HG03066 (cell line): ENCODE measurements around the gene GSTA4.

Experiments used
- ATAC-seq: cut with Tn5 transposase; IDR thresholded peaks from one replicate; pipeline ENCODE4 v1.9.1; 2021; ENCODE audit warnings: low read depth; ENCODE audit not compliant: unreplicated experiment

The GSTA4 gene, protein sequence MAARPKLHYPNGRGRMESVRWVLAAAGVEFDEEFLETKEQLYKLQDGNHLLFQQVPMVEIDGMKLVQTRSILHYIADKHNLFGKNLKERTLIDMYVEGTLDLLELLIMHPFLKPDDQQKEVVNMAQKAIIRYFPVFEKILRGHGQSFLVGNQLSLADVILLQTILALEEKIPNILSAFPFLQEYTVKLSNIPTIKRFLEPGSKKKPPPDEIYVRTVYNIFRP

DNA sequence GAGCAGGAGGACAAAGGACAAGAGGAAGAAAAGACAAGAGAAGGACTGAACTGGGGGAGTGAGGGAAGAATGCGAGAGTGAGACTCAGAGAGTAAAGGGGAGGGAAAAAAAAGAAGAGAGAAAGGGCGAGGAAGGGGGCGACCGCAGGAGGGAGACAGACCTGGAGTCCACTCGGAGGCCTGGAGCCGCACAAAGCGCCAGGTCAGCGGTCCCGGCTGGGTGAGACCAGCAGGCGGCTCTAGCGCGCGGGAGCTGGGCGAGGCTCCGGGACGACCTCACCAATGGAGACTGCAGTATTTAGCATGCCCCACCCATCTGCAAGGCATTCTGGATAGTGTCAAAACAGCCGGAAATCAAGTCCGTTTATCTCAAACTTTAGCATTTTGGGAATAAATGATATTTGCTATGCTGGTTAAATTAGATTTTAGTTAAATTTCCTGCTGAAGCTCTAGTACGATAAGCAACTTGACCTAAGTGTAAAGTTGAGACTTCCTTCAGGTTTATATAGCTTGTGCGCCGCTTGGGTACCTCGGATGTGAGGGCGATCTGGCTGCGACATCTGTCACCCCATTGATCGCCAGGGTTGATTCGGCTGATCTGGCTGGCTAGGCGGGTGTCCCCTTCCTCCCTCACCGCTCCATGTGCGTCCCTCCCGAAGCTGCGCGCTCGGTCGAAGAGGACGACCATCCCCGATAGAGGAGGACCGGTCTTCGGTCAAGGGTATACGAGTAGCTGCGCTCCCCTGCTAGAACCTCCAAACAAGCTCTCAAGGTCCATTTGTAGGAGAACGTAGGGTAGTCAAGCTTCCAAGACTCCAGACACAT, at the start of gene GSTA4:
TSS of gene GSTA4 (minus strand) at position 196 of the 824 bp plus-strand sequence. CDS start 1,041 bp downstream, outside the sequence.
- ATAC-seq = peak; percentile 96

DNA sequence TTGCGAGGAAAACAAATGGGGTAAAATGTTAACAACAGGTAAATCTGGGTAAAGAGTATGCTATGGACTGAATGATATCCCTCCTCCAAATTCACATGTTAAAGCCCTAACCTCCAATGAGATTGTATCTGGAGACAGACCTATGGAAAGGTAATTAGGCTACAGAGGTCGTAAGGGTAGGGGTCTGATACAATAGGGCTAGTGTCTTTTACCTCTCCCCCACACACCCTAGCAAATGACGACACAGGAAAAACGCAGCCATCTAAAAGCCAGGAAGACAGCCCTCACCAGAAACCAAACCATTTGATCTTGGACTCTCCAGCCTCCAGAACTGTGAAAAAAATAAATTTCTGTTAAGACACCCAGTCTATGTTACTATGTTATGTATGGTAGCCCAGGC, 49.5 kb upstream of the GSTA4 start:
- no peak for ATAC-seq

DNA sequence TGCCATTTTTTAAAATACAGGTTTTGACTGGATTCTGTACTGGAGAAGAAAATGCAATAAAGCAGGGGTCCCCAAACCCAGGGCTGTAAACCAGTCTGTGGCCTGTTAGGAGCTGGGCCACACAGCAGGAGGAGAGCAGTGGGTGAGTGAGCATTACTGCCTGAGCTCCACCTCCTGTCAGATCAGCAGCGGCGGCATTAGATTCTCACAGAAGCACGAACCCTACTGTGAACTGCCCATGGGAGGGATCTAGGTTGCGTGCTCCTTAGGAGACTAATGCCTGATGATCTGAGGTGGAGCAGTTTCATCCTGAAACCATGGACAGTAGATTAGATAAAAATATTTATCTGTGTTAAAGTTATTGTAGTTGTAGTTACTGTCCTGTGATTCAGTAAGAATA, 49.0 kb upstream of the GSTA4 start:
- ATAC-seq = no peak

DNA sequence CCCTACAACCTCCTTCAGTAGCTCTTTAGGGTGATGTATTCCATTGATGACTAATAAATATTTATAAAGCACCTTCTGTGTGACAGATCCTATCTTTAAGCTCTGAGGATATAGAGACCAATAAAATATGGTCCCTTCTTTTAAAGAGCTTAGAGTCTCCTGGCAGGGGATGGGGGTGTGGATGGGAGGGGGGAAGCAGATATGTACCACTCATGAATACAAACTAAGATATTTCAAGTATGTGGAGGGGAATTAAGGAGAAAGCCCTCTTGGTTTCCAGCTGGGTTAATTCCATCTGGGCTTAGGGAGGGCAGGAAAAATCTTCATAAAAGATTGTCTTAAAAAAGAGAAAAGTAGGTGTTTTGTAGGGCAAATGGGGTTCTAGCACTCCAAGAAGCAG, 48.5 kb upstream of the GSTA4 start:
- ATAC-seq = no peak

DNA sequence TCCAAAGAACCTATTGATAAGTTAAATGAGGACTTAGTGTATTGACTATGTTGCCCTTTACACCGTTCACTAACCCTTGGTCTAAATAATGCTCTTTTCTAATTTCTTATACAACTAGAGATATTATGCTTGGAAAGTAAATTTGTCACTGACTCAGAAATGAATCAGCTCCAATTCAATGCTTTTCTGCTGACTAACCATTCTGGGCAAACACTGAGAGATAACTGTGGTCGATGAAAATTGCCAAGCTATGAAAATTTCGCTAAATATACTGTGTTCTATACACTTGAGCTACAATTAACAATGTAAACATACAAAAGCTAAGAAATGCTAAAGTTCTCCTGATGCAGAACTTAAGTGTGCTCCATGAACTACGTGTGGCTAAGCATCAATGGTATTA, 47.0 kb upstream of the GSTA4 start:
- no peak for ATAC-seq

DNA sequence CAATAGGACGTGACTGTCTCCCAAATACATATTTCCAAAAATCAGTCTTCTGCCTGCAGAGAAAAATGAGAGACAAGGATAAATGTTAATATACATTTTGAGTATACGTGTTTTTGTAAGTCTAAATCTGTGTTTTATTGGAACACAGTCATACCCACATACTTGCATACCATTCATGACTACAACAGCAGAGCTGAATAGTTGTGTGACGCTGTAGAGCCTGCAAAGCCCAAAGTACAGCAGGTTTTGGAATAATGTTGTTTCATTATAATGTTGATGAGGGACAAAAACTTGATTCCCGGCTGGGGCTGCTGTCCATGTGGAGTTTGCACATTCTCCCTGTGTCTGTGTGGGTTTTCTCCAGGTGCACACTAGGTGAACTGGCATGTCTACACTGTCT, 46.3 kb upstream of the GSTA4 start:
- no peak for ATAC-seq

DNA sequence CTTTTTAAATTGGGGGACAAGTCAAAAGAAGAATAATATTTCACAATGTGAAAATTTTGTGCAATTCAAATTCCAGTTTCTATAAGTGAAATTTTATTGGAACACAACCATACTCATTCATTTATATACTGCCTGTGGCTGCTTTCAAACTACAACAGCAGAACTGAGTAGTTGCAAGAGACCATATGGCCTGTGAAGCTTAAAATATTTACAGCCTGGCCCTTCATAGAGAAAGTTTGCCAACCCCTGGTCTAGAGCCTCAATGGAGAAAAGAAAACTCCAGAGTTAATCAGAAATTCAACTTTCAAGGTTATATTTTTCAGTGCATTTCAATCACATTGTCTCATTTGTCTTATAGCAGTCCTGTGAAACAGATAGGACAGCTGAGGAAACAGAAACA, 43.5 kb upstream of the GSTA4 start:
- ATAC-seq = no peak

DNA sequence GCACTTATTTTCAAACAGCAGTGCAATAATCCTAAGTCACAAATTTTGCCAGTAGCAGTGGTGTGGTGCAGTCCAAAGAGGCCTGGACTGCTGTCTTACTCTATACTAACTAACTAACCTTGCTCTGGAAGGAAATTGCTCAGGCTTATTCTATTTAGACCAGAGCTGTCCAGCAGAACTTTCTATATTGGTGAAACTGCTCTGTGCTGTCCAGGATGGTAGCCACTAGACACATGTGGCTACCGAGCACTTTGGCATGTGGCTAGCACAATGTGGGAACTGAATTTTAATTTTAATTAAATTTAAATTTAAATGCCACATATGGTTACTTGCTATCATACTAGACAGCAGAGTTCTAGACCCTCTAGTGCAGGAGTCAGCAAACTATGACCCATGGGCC, 43.1 kb upstream of the GSTA4 start:
- ATAC-seq = no peak

DNA sequence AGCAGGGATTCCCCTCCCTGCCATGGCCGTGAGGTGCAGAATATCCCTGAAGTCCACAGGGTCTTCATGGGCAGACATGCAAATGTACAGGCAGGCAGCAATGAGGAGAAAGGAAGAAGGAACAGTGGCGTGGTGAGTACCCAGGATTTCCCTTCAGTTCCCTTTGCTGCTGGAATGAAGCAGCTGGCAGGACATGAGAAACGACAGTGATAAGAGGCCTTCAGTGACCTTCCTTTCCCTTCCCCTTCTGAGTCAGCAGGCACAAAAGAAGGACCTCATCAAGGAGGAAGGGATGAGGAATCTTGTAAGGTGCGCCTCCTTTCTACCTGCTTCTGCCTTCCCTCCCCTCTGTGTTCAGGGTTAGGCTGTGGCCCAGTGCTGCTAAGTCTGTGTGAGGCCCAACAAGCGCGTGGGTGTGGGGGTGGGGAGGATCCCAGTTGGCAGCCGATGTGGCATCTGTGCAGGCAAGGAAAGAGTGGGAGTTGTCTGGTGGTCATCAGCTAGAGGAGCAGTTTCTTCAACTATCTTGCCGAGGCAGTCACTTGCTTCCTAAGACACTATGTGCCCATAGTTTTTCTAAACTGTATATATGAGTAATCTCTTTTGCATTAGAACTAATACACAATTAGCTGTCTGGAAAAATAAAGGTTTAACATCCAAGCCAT, 40.6 kb upstream of the GSTA4 start:
- no peak for ATAC-seq

DNA sequence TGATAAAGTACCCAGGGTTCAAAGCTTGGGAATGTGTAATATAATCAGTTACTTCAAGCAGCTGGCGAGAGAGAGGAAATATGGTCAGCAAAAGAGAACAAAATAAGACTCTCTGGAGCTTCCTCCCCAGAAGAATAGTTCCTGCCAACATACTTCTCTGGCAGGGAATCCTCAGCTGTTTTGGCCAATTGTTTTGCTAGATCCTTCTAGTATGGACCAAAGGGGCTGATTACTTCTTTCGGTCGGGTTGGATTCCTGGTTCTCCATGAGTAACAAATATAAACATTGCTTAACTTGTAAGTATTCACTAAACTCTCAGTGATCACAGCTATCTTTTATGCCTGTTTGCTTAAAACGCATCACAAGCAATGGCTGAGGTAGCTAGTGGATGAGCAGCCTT, 38.7 kb upstream of the GSTA4 start:
- no peak for ATAC-seq

DNA sequence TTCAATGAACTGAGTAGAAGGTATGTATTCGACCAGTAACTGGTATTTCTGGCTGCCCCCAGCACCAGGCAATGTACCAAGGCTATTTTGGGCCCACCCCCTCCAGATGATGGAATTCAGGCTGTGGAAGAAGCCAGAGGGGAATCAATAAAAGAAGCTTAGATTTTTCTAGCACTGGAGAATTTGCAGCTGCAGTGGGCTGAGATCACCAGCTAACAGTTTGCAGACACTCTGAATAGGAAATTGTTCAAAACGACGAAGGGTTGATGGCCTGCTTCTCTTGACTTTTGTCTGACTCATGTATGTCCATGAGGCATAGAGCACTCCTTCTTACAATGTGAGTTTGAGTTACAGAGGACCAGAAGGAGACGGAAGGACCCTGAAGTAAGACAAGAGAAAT, 37.8 kb upstream of the GSTA4 start:
- ATAC-seq = no peak

DNA sequence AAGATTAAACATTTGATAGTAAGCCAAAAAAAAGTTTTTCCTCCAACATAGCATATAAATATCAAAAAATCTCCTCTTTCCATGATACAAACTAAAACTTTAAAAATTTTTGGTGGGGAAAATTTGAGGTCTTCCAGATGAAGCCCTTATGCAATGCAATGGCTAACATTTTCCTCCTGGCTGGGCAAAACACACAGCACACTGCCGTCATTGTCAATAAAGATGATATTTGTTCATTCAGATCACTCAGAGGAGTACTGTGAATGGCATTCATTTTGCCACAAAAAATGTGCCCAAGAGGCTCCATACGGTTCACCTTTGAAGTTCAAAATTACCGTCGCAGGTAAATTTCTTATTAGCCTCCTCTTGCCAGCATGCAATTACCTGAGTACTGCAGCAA, 36.2 kb upstream of the GSTA4 start:
- ATAC-seq = no peak

DNA sequence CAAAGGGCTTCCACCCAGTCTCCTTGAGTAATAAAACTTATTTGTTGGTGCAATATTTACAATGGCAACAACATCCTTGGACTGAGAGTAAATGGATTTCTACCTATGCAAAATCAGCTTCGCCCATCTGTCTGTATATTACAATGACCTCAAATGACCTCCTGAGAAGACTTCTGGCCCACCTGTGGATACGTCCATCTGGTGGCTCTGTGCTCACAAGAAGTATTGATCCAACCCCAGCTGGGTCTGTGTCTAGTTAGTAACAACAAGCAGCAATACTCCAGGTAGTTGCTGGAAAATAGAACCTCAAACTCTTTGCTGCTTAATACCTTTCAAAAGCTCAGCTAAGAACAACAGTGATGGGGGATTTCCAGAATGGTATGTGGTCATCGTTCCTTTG, 34.7 kb upstream of the GSTA4 start:
- ATAC-seq = no peak

DNA sequence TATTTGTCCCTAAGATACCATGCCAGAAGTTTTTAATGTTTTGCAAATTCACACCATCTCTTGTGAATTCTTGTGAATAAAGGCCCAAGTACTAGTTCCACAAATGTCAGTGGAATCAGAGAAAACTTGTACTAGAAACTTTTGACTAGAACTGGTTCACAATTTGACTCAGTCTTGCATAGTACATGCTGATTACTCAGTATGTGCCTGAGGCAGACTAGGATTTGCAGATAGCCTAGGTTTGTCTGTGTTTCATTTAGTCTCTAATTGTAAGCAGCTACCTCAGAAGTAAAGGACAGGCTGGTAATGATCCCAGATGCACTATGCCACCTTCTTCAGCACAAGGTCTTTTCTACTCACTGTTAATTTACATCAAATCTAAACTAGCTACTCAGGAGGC, 34.2 kb upstream of the GSTA4 start:
- no peak for ATAC-seq

DNA sequence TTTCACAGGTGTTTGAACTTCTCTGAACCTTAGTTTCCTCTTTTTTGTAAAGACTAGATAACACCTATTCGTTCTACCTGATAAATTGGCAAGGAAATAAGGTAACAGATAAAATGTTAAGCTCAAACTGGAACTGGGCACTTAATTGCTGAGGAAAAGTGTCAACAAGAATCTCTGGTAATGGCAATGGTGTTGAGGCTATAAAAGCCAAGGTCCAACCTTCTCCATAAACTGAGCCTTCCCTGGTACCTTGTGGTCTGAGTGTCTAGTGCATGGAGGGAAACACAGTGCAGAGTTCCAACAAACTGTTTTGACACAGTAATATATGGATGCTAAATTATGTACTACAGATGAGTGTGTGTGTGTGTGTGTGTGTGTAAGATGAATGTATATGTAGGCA, 33.4 kb upstream of the GSTA4 start:
- no peak for ATAC-seq

DNA sequence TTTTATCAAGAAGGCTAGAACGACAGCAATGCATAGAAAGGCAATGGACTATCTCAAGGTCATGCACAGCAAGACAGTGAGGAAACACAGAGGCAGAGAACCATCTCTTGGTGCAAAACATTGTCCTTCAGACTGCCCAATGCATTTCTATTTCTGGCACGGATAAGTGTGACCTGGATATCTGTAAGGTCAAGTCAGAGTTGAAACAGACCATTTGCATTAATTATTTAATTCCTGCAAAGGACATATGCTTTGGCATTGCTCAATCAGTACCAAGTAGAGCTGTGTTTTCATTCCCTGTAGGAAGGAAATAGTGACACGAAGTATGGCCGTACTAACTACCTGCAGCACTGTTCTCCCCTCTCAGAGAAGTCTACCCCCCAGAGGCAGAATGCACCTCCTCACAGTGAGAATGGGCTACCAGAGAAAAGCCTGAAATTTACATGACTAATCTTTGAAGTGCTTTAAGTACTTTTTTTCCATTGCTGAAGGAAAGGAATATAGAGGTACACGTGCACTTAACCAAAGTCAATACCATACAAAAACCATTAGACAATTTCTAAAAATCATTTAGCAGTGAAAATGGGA, 32.1 kb upstream of the GSTA4 start:
- ATAC-seq = no peak

DNA sequence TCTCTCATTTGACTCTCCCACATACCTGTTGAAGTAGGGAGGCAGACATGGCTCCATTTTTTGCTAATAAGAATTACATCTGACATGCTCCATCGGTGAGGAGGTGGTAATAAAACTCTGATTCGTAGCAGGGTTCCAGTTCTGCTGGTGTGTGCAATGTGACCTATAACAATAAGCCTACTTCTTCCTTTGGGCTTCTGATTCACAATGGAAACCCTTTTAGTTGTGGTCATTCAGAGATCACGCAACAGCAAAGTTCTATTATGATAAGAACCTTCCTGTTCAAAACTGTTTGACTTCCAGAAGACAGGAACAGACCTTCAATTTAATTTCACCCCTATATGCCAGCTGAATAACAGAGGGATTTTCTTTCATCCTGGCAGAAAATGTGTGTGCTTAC, 31.4 kb upstream of the GSTA4 start:
- no peak for ATAC-seq

DNA sequence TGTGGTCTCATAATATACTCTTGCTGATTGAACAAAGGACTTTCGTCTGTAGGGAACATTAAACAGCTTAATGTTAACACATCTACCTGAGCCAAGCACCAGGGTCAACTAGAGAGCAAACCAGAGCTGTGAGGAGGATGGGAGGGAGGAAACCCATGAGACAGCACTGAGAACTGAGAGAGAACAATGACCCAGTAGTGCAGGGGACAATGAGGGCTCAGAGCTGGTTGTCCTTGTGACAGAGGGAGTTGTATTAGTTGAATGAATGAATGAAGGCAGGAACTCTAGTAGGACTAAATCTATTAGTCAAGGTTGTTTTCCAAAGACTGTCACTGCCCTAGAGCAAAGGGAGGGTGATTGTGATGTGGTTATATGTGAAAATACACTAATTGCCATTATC, 28.2 kb upstream of the GSTA4 start:
- ATAC-seq = no peak

DNA sequence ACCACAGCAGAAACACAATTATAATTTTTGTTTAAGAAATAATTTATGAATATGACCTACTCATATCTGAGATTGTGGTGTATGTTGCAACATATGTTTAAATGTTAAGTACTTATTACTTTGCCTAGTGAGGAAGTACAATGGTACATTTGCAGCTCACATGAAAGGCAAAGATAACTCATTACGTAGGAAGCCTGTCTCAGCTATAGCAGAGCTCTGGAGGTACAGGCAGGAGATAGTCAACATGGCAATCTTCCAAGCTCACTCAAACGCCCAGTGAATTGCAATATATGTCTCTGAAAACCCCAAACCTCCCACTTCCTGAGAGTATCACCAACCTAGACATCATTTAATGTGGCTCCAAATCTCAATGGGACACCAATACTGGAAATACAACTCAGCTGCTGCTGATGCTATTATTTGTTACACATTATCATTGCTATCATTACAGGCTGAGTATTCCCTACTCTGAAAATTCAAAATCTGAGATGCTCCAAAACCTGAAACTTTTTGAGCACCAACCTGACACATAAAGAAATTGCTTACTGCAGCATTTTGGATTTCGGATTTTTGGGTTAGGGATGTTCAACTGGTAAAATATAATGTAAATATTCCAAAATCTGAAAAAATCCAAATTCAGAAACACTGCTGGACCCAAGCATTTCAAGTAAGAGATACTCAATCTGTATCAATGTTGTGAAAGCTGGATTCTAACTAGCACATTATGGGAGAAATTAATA, 25.1 kb upstream of the GSTA4 start:
- ATAC-seq = no peak

DNA sequence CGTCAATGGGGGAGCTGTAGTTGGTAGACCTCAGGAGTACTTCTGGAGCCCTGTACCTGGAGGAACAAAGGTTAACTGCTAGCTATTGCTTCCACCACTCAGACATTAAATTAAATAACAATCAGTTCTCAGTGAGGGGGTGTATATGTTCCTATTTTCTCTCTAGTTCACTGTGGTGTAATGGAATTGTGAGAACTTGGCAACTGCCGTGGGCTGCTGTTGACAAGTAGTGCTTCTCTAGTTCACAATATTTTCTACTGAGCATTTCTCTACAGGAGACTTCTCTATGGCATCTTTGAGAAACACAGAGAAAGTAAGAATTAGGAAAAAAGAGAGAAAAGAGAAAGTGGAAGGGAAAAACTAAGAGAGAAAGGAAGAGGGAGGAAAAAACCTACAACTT, 23.4 kb upstream of the GSTA4 start:
- no peak for ATAC-seq

DNA sequence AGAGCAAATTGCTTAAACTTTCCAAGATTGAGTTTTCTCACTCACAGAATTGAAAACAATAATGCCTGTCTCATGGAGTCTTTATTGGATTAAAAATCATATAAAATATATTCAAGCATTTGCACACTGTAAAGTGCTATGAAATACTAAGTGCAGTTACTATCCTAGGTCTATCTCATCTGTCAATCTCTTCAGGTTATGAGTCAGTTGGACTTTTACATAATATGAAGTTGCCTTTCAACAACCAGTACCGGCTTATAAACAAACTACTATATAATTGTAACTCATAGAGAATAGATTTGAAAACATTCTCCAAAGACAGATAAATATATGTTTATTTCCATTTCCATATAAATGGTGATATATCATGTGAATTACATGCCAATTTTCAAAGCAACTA, 20.4 kb upstream of the GSTA4 start:
- no peak for ATAC-seq
